ENCODE data around the gene STT3A.

DNA sequence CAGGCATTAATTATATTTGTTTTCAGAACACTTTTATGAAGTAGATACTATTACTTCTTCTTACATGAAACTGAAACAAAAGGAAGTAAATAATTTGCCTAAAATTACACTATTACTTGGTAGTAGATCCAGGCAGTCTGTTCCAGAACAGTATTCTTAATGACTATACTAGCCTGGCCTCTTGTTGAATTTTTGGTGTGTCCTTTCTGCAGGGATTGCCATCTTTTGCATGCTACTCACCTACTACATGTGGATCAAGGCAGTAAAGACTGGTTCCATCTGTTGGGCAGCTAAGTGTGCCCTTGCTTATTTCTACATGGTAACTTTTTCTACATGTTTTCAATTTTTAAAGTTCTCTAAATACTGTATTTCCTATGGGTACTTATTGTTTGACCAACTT lies 12.8 kb downstream of the STT3A start:
- TF ChIP-seq, protein P1, sequence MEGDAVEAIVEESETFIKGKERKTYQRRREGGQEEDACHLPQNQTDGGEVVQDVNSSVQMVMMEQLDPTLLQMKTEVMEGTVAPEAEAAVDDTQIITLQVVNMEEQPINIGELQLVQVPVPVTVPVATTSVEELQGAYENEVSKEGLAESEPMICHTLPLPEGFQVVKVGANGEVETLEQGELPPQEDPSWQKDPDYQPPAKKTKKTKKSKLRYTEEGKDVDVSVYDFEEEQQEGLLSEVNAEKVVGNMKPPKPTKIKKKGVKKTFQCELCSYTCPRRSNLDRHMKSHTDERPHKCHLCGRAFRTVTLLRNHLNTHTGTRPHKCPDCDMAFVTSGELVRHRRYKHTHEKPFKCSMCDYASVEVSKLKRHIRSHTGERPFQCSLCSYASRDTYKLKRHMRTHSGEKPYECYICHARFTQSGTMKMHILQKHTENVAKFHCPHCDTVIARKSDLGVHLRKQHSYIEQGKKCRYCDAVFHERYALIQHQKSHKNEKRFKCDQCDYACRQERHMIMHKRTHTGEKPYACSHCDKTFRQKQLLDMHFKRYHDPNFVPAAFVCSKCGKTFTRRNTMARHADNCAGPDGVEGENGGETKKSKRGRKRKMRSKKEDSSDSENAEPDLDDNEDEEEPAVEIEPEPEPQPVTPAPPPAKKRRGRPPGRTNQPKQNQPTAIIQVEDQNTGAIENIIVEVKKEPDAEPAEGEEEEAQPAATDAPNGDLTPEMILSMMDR (conservative IDR thresholded peaks at IDR 0.05) = no peak
- TF ChIP-seq EZH2 (IDR thresholded peaks at IDR 0.05; ENCODE audit: low read depth) = no peak
